HG03108 (cell line): Measurements from ENCODE around the gene LRRK1.

ENCODE experiments used
- ATAC-seq: cut with Tn5 transposase; IDR thresholded peaks from one replicate; pipeline ENCODE4 v1.9.1; 2021; ENCODE audit warnings: moderate library complexity; ENCODE audit not compliant: unreplicated experiment

Gene LRRK1

GRCh38 chr15:100890051-100890720 is 29.0 kb upstream of the LRRK1 start:
- ATAC-seq, result no peak

- no peak for ATAC-seq
Observed at GRCh38 chr15:100890850-100891249, 28.3 kb upstream of the LRRK1 start.

GRCh38 chr15:100891307-100892012 is 27.7 kb upstream of the LRRK1 start:
- ATAC-seq, result no peak

GRCh38 chr15:100892013-100892355 is 27.2 kb upstream of the LRRK1 start:
- ATAC-seq, result no peak

GRCh38 chr15:100893261-100893963 is 25.7 kb upstream of the LRRK1 start:
- ATAC-seq, result no peak

GRCh38 chr15:100893964-100894295 is 25.2 kb upstream of the LRRK1 start:
- ATAC-seq, result no peak

GRCh38 chr15:100895721-100896120 is 23.4 kb upstream of the LRRK1 start:
- ATAC-seq, result no peak

- ATAC-seq, result no peak
Observed at GRCh38 chr15:100897221-100898151, 21.7 kb upstream of the LRRK1 start.

- no peak for ATAC-seq
Observed at GRCh38 chr15:100898152-100898490, 21.0 kb upstream of the LRRK1 start.

GRCh38 chr15:100898661-100899462 is 20.3 kb upstream of the LRRK1 start:
- ATAC-seq, result no peak

GRCh38 chr15:100899601-100900000 is 19.6 kb upstream of the LRRK1 start:
- no peak for ATAC-seq

GRCh38 chr15:100900136-100900794 is 18.9 kb upstream of the LRRK1 start:
- no peak for ATAC-seq

- ATAC-seq, result no peak
Observed at GRCh38 chr15:100900795-100901169, 18.4 kb upstream of the LRRK1 start.

- ATAC-seq, result no peak
Observed at GRCh38 chr15:100901296-100901695, 17.9 kb upstream of the LRRK1 start.

- ATAC-seq, result no peak
Observed at GRCh38 chr15:100901702-100902435, 17.3 kb upstream of the LRRK1 start.

- no peak for ATAC-seq
Observed at GRCh38 chr15:100902436-100903167, 16.6 kb upstream of the LRRK1 start.

GRCh38 chr15:100903168-100903554 is 16.0 kb upstream of the LRRK1 start:
- no peak for ATAC-seq

GRCh38 chr15:100905850-100906249 is 13.3 kb upstream of the LRRK1 start:
- no peak for ATAC-seq

- ATAC-seq, result no peak
Observed at GRCh38 chr15:100908466-100908865, 10.7 kb upstream of the LRRK1 start.
